Measurements from ENCODE around the gene DNAH7. TPM values are rescaled to one million over a fixed set of nuclear protein-coding genes. Genes with fewer than 3 reads are reported as not detected.

DNAH7 gene
- total and polyA plus RNA-seq, 8 donors, result 0.15 to 48.1 (median 0.98) TPM

GRCh38 chr2:195706161-195706900 is 362.3 kb downstream of the DNAH7 start:
- no peak overlapping the region for H3K27ac ChIP-seq
- TF ChIP-seq POLR2A (IDR thresholded peaks at IDR 0.05) (no peak), CTCF (IDR thresholded peaks at IDR 0.05) (no peak), EP300 (IDR thresholded peaks at IDR 0.05) (no peak), POLR2AphosphoS5 (IDR thresholded peaks at IDR 0.05) (no peak)
- no peak overlapping the region for H3K4me3 ChIP-seq
- H3K4me1 ChIP-seq, result no peaks in the 10 kb centered on the region
- peaks cover 0 to 5% (median 0%) of the 10 kb centered on the region in 4 donors for H3K9me3 ChIP-seq
- peaks cover 0 to 7% (median 5%) of the 10 kb centered on the region in 4 donors for H3K36me3 ChIP-seq
- DNase-seq, result no peak
- no peaks in the 10 kb centered on the region for H3K27me3 ChIP-seq
- intact Hi-C loops (cut with DNase I; ENCODE audit: low total_unique reads), result no loop called here
- 83 to 89% (median 88%) methylated on average over 5 of the region's 5 CpGs for WGBS, 5 donors

- intact Hi-C loops (cut with DNase I; ENCODE audit: low total_unique reads), result no loop called here
- no peak for TF ChIP-seq CTCF (IDR thresholded peaks at IDR 0.05)
- TF ChIP-seq POLR2AphosphoS5 (IDR thresholded peaks at IDR 0.05), result no peak
- TF ChIP-seq POLR2A (IDR thresholded peaks at IDR 0.05), result no peak
- TF ChIP-seq EP300 (IDR thresholded peaks at IDR 0.05), result no peak
Measured at GRCh38 chr2:195700480-195700879, 368.2 kb downstream of the DNAH7 start.

GRCh38 chr2:195697681-195698220 is 370.9 kb downstream of the DNAH7 start:
- WGBS, 5 donors, result 78 to 89% (median 86%) methylated on average over 3 of the region's 3 CpGs
- Histone ChIP-seq H3K36me3 (peaks cover 0 to 12% (median 0%) of the 10 kb centered on the region in 4 donors), H3K4me3 (no peak overlapping the region), H3K27me3 (no peaks in the 10 kb centered on the region), H3K9me3 (peaks cover 0 to 23% (median 12%) of the 10 kb centered on the region in 4 donors), H3K4me1 (no peaks in the 10 kb centered on the region), H3K27ac (no peak overlapping the region)
- DNase-seq, result no peak
- TF ChIP-seq POLR2A (IDR thresholded peaks at IDR 0.05), result no peak
- no peak for TF ChIP-seq EP300 (IDR thresholded peaks at IDR 0.05)
- TF ChIP-seq CTCF (IDR thresholded peaks at IDR 0.05), result no peak
- no peak for TF ChIP-seq POLR2AphosphoS5 (IDR thresholded peaks at IDR 0.05)
- intact Hi-C loops (cut with DNase I; ENCODE audit: low total_unique reads), result no loop called here

More at GRCh38 chr2:195700480-195700879, 368.2 kb downstream of the DNAH7 start:
- no peaks in the 10 kb centered on the region for H3K4me1 ChIP-seq
- H3K9me3 ChIP-seq, result peaks cover 0 to 17% (median 12%) of the 10 kb centered on the region in 4 donors
- no peak for DNase-seq
- WGBS, 5 donors, result 67 to 93% (median 87%) methylated on average over 3 of the region's 3 CpGs
- H3K36me3 ChIP-seq, result peaks cover 0 to 7% (median 1%) of the 10 kb centered on the region in 4 donors
- no peak overlapping the region for H3K27ac ChIP-seq
- no peaks in the 10 kb centered on the region for H3K27me3 ChIP-seq
- H3K4me3 ChIP-seq, result no peak overlapping the region

GRCh38 chr2:195696012-195696411 is 372.6 kb downstream of the DNAH7 start:
- Histone ChIP-seq H3K27ac (no peak overlapping the region), H3K4me1 (no peaks in the 10 kb centered on the region), H3K9me3 (peaks cover 0 to 31% (median 13%) of the 10 kb centered on the region in 4 donors), H3K27me3 (no peaks in the 10 kb centered on the region), H3K4me3 (no peak overlapping the region), H3K36me3 (peaks cover 0 to 7% (median 0%) of the 10 kb centered on the region in 4 donors)
- no peak for DNase-seq
- 88 to 100% (median 94%) methylated on average over 1 of the region's 1 CpG for WGBS, 5 donors
- intact Hi-C loops (cut with DNase I; ENCODE audit: low total_unique reads), result no loop called here
- no peak for TF ChIP-seq EP300 (IDR thresholded peaks at IDR 0.05)
- no peak for TF ChIP-seq CTCF (IDR thresholded peaks at IDR 0.05)
- TF ChIP-seq POLR2AphosphoS5 (IDR thresholded peaks at IDR 0.05), result no peak
- TF ChIP-seq POLR2A (IDR thresholded peaks at IDR 0.05), result no peak
